NCI-H2227 (cell line): ENCODE measurements around the gene SMC5.
"Not testable (repeated sequence)": the region's sequence is repeated elsewhere in the genome, so short reads cannot be mapped to it uniquely, and the experiment has no call there.

Experiments used
- DNase-seq: peaks from one replicate; lab custom pipeline; 2025; ENCODE audit not compliant: unreplicated experiment; lab: John Stamatoyannopoulos, UW

The SMC5 gene

DNA sequence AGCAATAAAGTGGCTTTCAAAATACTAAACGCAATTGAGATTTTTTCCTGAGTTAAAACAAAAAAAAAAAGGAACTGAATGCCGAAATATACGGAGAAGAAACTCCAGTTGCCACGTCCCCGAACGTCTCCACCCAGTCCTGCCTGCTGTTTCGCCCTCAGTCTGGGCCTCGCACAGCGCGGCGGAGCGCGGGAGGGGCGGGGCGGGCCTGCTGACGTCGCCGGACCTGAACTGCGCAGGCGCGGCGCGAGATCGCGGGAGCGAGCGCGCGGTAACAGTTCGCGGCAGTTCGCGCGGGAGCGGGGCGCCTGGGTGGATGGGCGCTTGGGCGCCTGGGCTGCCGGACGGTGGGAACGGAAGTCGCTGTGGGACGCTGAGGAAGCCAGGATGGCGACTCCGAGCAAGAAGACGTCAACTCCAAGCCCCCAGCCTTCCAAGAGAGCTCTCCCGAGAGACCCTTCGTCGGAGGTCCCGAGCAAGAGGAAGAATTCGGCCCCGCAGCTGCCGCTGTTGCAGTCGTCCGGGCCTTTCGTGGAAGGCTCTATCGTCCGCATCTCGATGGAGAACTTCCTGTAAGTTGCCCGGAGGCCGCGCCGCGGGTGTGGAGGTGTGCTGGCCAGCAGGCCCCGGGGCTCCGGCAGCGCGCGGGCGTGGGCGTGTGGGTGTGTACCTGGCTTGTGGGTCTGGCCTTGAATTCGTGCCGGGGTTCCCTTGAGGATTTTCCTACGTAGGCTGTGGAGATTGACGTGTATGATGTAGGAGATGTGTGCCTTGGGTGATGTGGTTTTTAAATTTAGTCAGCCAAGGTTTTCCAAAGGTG, at the start of gene SMC5:
SMC5 (plus strand) TSS at position 287 of the 820 bp plus-strand sequence; CDS start at position 388, 101 bp downstream.
- DNase-seq, result peak; percentile 90

DNA sequence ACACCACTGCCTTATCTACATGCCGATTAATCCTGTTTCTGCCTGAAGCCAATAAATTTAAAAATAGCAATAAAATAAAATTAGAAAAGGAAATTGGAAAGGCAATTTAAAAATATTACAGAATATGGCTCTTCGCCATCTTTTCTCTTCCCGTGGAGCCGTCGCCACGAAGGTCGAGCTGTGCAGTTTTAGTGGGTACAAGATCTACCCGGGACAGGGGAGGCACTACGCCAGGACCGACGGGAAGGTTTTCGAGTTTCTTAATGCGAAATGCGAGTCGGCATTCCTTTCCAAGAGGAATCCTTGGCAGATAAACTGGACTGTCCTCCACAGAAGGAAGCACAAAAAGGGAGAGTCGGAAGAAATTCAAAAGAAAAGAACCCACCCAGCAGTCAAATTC, 41.7 kb upstream of the SMC5 start:
- no peak for DNase-seq

DNA sequence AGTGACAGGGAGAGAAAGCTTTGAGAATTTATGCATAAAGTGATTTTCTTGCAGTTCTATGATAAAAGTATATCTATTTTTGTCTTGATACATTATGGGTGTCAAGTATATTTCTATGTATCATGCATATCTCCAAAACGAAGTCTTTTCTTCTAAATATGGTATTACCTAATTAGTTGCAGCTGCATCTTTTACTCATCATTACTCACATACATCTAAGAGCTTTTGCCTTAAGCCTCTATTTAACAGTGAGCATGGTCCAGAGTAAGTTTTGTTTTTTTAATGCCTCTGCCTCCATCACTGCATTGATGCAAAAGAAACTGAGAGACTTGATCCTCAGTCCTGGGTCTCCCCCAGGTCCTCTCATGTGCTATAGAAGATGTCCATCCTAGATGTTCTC, 40.0 kb upstream of the SMC5 start:
- DNase-seq, result no peak

DNA sequence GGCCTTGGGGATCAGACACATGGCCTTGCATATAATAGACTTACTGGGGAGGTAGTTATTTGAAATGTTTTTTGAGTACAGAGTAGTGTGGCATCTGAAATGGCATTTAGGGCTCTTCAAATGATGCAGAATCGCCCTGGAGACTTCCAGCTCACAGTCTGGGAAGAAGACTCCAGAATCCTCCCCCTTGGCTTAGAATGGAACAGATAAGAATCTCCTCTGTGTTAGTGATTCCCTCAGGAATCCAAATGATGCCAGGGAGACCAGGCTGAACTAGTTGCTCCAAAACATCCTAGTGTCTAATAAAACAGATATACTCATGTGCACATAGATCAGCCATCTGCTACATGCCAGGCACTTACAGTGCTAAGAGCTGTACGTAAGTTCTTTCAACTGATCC, 38.6 kb upstream of the SMC5 start:
- DNase-seq, result no peak

DNA sequence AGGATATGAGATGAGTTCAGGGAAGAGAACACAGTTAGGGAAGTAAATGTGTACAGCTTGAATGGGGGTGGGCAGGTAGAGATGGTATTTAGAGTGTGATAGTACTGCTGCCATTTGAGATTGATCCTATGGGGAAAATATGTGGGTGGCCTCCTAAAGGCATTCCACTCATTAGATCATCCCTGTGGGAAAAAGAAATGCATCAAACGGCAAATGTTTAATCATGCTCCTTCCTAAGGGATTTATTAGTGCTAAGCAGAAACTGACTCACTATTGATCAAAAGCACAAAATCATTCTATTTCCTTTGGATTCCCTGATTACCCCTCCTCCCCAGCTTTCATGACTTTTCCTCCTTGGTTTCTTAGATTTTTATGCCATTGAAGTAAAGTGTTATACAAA, 36.4 kb upstream of the SMC5 start:
- no peak for DNase-seq

DNA sequence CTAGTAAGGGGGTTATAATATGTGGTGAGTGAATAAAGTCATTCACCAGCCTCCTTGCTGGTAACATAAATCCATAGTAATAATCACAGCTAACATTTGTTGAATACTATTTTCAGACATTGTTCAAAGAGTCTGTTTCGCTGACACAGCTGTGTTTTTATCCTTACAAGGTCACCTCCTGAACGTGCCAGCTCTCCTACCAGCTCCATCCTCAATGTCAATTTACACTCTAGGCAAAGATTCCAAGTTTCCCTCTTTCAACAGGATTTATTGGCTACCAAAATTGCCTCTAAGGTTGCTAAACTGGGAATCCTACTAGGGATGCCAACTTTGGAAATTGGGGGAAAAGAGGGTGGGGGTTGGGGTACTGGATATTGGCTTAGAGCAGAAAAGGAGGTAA, 30.7 kb upstream of the SMC5 start:
- no peak for DNase-seq

DNA sequence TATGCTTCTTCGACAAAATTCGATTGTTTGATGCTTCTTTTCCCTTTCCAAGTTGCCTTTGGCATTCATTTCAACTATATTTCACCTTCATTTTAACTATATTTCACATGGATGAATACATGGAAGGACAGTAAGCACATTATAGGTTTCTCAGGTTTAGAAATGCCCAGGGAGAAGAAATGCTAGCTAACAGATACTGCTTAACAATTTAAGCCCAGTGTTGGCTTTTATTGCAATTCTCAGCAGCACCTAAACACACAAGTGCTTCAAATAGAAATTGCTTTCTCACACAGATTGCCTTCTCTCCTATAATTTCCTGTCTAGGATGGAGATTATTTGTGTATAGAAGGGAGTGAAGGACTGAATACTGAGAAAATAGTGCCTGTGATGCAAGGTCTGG, 30.2 kb upstream of the SMC5 start:
- peak; percentile 38 for DNase-seq

DNA sequence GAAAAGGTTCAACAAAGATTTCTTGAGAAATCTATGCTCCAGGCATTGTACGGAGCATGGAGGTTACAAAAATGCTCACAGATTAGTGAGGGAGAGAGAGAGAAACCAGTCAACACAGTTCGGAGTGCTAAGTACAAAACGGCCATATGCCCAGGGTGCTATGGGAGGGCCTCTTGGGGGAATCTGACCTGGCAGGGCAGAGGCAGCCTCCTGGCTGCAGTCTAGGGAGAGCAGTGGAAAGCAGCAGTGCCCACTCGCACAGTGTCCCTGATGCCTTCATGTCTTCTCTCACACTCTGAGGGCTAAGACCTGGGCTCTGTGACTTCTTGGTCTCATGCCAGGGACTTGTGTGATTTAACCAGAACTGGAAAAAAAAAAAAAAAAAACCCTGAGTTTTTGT, 29.8 kb upstream of the SMC5 start:
- peak; percentile 38 for DNase-seq

DNA sequence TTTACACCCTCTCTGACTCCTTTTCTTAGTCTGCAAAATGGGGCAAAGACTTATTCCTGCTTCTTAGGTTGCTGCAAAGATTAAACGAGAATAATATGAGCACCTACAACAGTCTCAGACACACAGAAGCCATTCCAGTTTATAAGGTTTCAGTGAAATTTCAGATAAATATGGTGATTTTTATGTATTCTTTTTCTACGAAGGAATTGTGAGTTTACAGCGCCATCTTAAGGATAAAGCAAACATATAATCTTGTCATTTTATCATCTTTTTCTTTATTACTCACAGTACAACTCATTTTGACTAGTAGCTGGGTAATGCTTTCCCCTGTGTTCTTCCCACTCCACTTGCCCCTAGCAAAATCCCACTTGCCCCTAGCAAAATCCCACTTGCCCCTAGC, 29.2 kb upstream of the SMC5 start:
- peak; percentile 49 for DNase-seq

DNA sequence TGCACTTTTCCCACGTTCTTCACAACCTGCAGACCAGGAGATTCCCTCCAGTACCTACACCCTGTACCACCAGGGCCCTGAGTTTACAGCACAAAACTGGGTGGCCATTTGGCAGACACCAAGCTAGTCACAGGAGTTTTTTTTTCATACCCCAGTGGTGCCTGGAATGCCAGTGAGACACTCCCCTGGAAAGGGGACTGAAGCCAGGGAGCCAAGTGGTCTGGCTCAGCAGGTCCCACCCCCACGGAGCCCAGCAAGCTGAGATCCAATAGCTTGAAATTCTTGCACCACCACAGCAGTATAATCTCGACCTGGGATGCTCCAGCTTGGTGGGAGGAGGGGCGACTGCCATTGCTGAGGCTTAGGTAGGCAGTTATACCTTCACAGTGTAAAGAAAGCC, 26.3 kb upstream of the SMC5 start:
- no peak for DNase-seq

DNA sequence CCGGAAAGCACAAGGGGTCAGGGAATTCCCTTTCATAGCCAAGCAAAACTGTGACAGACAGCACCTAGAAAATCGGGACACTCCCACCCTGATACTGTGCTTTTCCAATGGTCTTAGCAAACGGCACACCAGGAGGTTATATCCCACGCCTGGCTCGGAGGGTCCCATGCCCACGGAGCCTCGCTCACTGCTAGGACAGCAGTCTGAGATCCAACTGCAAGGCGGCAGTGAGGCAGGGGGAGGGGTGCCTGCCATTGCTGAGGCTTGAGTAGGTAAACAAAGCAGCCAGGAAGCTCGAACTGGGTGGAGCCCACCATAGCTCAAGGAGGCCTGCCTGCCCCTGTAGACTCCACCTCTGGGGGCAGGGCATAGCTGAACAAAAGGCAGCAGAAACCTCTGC, 24.6 kb upstream of the SMC5 start:
- DNase-seq, result not testable (repeated sequence)

DNA sequence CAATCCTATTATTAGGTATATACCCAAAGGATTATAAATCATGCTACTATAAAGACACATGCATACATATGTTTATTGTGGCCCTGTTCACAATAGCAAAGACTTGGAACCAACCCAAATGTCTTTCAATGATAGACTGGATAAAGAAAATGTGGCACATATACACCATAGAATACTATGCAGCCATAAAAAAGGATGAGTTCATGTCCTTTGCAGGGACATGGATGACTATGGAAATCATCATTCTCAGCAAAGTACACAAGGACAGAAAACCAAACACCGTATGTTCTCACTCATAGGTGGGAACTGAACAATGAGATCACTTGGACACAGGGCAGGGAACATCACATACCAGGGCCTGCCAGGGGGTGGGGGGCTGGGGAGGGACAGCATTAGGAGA, 12.8 kb upstream of the SMC5 start:
- DNase-seq, result not testable (repeated sequence)

DNA sequence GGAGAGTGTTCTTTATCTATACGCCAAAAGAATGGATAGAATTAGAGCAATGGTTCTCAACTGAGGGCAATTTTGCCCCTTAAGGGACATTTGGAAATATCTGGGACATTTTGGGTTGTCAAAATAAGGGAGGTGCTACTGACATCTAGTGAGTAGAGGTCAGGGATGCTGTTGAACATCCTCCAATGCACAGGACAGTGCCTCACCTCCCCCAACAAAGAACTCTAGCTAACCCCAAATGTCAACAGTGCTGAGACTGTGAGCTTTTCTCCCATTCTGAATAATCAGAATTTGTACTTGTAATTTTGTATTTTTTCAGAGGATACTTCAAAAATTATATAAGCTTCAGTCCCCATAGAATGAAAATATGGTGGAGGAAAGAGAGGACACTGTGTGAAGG, 8.6 kb upstream of the SMC5 start:
- no peak for DNase-seq

DNA sequence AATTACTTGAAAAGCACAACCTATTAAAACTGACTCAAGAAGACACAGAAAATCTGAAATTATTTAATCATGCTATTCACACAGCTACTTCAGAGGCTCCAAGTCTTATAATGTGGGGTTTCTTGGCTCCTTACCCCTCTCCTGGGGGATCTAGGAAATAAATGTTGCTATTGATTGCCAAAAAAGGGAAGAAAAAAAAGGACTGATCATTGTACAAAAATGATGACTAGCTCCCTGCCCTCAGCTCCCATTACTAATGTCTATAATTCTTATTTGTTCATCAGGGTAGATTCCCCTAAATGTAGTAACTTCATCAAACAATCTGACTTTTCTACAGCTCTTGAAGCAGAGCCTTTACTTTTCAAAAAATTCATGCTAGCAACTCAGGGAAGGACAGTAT, 3.3 kb upstream of the SMC5 start:
- DNase-seq, result no peak

DNA sequence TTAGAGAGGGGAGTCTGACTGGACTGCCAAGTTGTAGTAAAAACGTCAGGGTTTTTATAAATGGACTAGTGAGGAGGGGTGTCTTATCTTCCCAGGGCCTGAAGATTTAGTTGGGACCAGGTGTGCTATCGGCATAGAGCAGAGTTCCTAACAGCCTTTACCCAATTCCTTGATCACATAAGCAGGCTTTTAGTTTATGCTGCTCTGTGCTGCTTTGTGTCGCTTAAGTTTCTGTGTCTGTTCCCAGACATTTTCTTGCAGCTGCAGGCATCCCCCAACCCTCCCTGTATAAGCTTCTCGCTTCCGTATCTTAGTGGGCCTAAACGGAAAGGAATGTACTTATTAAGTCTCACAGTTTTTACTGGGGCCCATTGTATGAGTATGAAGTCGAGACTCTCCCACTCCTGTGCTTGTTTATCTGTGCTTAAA, 2.6 kb upstream of the SMC5 start:
- DNase-seq, result no peak

DNA sequence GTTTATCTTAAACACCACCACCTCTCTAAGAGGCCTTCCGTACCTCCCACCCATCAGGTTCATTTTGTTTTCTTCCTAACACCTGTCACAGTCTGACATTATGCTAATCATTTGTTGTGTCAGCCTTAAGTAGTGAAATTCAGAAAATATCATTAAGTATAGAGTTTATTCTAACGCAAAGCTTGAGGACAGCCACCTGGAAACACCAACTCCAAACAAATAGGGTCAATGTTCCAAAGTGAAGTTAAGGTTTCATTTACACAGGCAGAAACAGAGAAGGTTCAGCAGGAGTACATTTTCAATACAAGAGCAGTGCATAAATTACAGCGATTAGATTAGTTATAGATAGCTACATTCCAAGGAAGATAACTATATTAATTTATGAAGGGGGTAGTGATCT, 1.3 kb upstream of the SMC5 start:
- DNase-seq, result no peak

DNA sequence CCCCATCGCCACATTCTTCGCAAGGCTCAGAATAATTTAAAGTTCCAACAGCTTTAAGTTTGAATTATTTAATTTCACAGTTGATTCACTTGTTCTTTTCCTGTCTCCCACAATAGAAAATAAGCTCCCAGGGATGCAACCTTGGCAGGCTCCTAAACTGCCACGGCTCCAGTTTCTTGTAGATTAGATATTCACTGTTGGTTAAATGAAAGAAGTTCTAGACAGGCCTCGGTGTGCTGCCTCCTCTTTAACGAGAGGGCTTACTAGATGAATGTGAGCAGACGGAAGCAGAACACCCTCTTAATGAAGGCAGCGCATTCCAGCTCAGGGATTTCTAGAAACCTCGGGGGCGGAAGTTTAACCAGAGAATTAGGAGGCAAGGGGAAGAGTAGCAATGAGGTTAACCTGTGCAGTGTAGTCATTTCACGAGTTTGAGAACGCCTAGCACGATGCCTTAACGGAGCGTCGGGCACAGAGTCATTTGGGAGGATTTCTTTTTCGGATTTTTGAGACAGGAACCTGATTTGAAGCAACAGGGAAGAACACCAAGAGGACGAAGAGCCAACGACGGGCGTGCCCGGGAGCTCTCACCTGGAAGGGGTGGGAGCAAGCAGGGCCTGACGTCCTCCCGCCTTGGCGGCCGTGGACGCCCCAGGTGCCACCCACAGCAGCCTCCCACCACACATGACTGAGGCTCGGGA, 637 bp upstream of the SMC5 start:
- peak; percentile 69 for DNase-seq

DNA sequence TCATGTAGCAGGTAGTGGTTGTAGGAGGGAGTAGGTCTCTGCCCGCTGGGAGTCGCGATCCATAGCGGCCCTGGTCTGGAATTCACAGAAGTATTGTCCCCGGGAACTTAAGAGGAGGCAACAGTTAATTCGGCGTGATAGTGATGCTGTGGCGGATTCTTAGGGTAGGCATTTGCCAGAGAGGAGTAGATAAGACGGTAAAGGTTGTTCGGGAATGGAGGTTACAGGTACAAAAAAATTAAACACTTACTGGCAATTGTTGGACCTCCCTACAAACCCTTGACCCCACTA, 679 bp downstream of the SMC5 start:
- DNase-seq, result no peak

DNA sequence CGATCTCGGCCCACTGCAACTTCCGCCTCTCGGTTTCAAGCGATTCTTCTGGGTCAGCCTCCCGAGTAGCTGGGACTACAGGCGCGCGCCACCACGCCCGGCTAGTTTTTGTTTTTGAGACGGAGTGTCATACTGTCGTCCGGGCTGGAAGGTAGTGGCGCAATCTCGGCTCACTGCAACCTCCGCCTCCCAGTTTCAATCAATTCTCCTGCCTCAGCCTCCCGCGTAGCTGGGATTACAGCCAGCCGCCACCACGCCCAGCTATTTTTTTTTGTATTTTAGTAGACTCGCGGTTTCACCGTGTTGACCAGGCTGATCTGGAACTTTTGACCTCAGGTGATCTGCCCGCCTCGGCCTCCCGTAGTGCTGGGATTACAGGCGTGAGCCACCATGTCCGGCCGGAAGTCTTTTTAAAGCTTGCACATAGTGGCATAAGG, 1.2 kb downstream of the SMC5 start:
- DNase-seq, result no peak

DNA sequence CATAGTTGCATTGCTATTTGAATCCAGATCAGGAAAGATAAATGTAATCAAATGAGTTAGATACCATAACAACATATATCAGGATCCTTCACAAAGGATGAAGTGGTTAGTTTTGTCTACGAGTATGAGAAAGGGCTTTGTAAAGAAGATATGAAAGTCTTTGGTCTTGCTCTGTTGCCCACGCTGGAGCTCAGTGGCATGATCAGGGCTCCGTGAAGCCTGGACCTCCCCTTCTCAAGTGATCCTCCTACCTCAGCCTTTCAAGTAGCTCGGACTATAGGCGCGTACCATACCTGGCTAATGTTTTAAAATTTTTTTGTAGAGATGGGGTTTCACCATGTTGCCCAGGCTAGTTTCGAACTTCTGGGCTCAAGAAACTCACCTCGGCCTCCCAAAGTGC, 1.8 kb downstream of the SMC5 start:
- DNase-seq, result no peak

DNA sequence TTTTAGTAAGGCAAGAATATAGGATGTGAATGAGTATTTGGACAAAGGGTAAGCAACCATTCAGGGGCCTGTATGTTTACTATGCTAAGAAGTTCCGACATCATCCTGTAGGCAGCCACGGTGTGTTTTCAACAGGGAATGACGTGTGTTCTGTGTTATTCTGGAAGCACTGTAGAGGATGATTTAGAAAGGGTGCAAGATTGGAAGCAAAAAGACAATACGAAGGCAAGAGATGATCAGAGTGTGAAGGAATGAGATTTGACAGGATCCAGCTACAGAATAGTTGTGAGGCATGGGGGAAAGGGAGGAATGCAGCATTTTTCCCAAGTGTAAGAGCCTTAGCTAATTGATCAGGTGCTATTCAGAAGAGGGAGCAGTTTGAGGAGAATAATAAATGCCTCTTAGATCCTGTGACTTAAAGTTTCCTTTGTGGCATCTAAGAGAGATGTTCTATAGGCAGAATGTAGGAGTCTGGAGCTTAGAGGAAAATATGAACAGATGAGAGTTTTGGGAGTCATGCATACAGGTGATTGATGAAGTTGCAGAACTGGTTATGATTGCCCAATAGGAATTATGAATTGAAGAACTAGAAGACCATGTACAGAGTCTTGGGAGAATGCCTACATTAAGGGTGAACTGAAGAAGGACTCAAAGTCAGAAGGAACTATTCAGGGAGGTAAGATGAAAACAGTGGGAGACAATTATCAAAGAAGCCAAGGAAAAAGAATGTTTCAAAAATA, 2.5 kb downstream of the SMC5 start:
- no peak for DNase-seq

DNA sequence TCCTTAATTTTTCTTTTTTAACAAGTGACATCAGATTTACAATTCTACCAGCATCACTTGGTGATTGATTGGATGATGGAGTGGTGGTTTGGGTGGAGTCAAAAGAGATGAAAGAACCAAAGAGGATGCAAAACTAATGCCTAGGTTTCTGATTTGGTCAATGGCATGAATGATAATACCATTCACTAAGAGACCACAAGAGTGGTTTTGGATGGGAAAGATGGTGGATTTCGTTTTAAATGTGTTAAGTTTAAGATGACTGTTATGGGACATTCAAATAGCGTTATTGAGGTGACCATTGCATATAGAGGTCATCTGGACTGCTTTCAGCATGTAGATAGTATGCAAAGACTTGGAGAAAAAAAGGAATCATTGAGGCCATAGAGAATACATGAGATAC, 3.6 kb downstream of the SMC5 start:
- DNase-seq, result no peak
